Progenitor cell of endocrine pancreas (in vitro differentiated cells): ENCODE results near the gene SLC24A4. TPM values are rescaled to one million over a fixed set of nuclear protein-coding genes. Genes with fewer than 3 reads are reported as not detected.

ENCODE experiments used
- DNase-seq: peaks from one replicate; pipeline ENCODE4 v3.0.0; 2021; ENCODE audit warnings: low spot score; ENCODE audit not compliant: unreplicated experiment
- H3K27ac Mint-ChIP-seq: 2 replicates; pipeline ENCODE4 v1.8.0; 2021; ENCODE audit warnings: mild to moderate bottlenecking, moderate library complexity, mixed read lengths
- H3K27me3 Mint-ChIP-seq: 2 replicates; pipeline ENCODE4 v1.8.0; 2021; ENCODE audit warnings: mixed read lengths
- H3K36me3 Mint-ChIP-seq: 2 replicates; pipeline ENCODE4 v1.8.0; 2022; ENCODE audit warnings: mixed read lengths; ENCODE audit not compliant: insufficient read depth
- H3K4me1 Mint-ChIP-seq: 2 replicates; pipeline ENCODE4 v1.8.0; 2021; ENCODE audit warnings: low read depth, mixed read lengths
- H3K4me3 Mint-ChIP-seq: 2 replicates; pipeline ENCODE4 v1.8.0; 2021; ENCODE audit warnings: low read depth, mild to moderate bottlenecking, moderate library complexity, mixed read lengths
- H3K9me3 Mint-ChIP-seq: 2 replicates; pipeline ENCODE4 v1.8.0; 2021; ENCODE audit warnings: low read depth, mixed read lengths
- CTCF ChIP-seq: fragments of 200-600 bp; sonication (generic); IDR thresholded peaks from one replicate; pipeline ENCODE4 v1.5.0; 2021; ENCODE audit warnings: antibody characterized with exemption, mild to moderate bottlenecking; ENCODE audit not compliant: unreplicated experiment
- total RNA-seq: library from RNA; stranded (reverse); gene quantifications from 2 replicates; pipeline ENCODE4 v1.2.1, GENCODE V29; 2021

SLC24A4 gene
- total RNA-seq, 1 donor from 2014 or later: not detected

GRCh38 chr14:92352158-92352985 lies 29.4 kb downstream of the SLC24A4 start:
- Mint-ChIP-seq H3K4me1 (peaks cover 10% of the 10 kb centered on the region), H3K27ac (no peak overlapping the region), H3K27me3 (peaks cover 79% of the 10 kb centered on the region), H3K36me3 (no peaks in the 10 kb centered on the region), H3K9me3 (peaks cover 4% of the 10 kb centered on the region), H3K4me3 (no peak overlapping the region)
- peak; percentile 42 for TF ChIP-seq CTCF
- no peak for DNase-seq

- no peak overlapping the region for H3K4me3 Mint-ChIP-seq
- H3K27ac Mint-ChIP-seq: no peak overlapping the region
- H3K27me3 Mint-ChIP-seq: peaks cover 82% of the 10 kb centered on the region
Observed at GRCh38 chr14:92353447-92353846, 30.5 kb downstream of the SLC24A4 start.

GRCh38 chr14:92356677-92357076 lies 33.7 kb downstream of the SLC24A4 start:
- H3K27me3 Mint-ChIP-seq: peaks cover 76% of the 10 kb centered on the region
- no peaks in the 10 kb centered on the region for H3K36me3 Mint-ChIP-seq
- peaks cover 4% of the 10 kb centered on the region for H3K9me3 Mint-ChIP-seq
- no peak for DNase-seq
- no peak for TF ChIP-seq CTCF
- H3K27ac Mint-ChIP-seq: no peak overlapping the region
- H3K4me1 Mint-ChIP-seq: no peaks in the 10 kb centered on the region
- H3K4me3 Mint-ChIP-seq: no peak overlapping the region

More at GRCh38 chr14:92353447-92353846, 30.5 kb downstream of the SLC24A4 start:
- DNase-seq: no peak
- H3K4me1 Mint-ChIP-seq: peaks cover 3% of the 10 kb centered on the region
- no peaks in the 10 kb centered on the region for H3K36me3 Mint-ChIP-seq
- no peak for TF ChIP-seq CTCF
- peaks cover 4% of the 10 kb centered on the region for H3K9me3 Mint-ChIP-seq

GRCh38 chr14:92360651-92361370 lies 37.8 kb downstream of the SLC24A4 start:
- Mint-ChIP-seq H3K36me3 (no peaks in the 10 kb centered on the region), H3K9me3 (no peaks in the 10 kb centered on the region), H3K27ac (no peak overlapping the region), H3K27me3 (peaks cover 81% of the 10 kb centered on the region), H3K4me1 (no peaks in the 10 kb centered on the region), H3K4me3 (no peak overlapping the region)
- TF ChIP-seq CTCF: no peak
- no peak for DNase-seq

- Mint-ChIP-seq H3K36me3 (no peaks in the 10 kb centered on the region), H3K4me3 (no peak overlapping the region), H3K27me3 (peaks cover 74% of the 10 kb centered on the region), H3K9me3 (no peaks in the 10 kb centered on the region), H3K4me1 (no peaks in the 10 kb centered on the region), H3K27ac (no peak overlapping the region)
- TF ChIP-seq CTCF: no peak
- DNase-seq: no peak
Observed at GRCh38 chr14:92362781-92363235, 39.8 kb downstream of the SLC24A4 start.
